ENCODE data around the gene WHRN.
A peak's percentile ranks its signal among the peaks of the same experiment; 100 is the strongest.

The WHRN gene

DNA sequence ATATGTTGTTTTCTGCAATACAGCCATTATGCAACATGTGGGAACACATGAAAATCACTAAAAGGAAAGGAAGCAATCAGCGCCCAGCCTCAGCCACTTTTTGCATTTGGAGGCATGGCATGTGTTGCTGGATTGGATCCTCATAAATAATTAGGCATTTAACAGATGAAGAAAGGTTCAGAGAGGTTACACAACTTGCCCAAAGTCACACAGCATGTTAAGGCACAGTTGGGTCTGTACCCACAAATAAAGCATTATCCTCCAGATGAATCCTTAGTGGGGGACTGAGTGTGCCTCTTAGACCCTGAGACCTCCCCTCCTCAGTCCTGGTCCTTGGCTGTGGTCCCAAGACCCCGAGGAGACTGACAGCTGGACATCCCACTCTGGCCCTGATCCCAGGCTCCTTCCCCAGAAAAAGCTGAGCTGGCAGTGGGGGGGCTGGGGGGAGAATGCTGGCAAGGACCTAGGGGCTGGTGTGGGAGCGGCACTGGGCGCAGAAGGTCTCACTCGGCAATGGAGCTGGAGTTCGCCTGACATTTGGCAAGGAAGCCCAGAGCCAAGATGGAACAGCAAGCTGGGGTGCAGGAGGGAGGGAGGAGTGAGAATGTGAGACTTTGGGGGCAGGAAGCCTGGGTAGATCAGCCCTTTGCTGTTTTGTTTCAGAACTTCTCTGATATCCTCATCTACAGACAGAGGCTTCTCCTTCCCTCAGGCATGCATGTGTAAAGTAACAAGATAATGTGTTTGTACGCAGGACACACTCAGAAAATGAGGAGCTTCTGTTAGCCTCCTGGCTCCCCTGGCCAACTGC is 110.5 kb downstream of the WHRN start:
- no peak for DNase-seq

DNA sequence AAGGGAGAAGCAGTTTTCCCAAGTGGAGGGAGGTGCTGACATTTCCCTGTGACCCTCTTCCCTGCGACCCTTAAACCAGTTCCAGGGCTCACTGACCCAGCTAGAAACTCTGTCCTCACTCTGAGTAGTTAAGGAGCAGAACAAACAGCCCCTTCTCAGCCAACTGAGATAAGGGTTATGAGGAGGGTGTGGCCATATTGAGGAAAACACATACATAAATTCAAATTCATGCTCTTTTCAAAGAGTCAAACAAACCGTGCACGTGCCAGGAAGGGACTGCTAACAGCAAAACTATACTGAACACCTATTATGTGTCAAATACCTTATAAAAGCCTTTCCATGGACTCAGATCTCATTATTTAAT is 112.5 kb downstream of the WHRN start:
- peak; percentile 60 for DNase-seq

DNA sequence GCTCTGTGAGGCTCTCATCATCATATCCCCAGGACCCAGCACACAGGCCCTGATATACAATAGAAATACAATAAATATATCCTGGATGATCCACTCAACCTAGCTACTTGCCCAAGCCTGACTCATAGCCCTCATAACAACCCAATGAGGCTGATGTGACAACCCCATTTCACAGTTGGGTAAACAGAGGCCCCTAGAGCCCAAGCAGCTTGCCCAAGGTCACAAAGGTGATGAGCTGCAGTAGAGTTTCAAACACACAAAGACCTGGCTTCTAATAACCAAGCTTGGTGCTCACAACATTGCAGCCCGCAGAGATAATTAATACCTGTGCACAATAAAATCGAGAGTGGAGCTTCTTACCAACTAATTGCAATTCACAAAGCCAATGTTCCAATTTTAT is 114.3 kb downstream of the WHRN start:
- no peak for DNase-seq

DNA sequence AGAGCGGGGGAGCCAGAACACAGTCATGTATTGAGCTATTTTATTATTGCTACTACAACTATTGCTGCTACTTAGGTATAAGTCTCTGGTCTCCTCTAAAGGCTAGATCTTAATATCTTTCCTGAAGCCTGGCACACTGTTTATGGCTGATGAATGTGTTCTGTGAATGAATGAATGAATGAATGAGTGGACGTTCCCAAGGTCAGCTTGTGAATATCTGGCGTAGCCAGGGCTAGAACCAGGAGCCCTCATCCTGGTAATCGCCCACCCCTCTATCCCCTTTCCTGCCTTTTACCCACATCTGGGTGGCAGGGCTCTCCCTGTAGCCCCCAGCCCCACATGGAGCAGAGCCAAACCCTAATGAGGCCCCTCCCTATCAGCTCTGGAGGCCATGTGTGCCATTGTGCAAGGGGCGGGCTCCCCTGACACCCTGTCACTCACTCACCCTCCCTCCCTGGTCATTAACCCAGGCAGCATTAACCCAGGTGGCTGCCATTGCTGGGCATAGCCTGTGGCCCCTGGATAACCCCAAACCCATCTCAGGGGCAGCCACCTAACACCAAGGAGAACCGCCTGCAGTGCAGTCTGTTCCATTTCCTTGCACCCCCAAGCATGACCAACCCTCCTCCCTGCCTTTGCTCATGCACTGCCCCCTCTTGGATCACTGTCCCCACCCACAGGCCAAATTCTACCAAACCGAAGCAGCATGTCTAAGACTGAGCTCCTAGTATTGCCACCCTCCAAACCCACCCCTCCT is 115.5 kb downstream of the WHRN start:
- no peak for DNase-seq

DNA sequence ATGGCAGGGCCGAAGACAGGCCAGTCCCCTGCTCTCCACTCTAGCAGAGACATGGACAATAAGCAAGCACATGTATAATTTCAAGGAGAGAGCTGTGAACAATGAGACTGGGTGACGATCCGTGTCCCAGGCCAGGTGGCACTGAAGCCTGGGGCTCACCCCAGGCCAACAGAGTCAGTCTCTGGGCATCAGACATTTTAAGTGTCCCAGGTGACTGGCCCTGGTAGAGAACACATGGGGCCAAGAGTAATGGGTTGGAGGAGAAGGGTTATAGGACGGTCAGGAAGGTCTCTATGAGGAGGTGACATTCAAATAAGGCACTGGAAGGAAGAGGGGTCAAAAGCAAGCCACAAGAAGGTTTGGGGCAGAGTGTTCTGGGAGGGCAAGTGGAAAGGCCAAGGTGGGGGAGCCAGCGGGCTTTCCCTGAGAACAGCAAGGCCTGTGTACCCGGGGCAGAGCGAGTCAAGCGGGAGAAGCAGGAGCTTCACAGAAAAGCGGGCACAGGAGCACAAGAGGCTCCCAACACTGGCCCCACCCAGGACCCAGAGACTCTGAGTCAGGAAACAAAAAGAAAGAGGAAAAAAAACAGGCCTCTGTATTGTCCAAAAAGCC is 116.4 kb downstream of the WHRN start:
- DNase-seq: no peak

DNA sequence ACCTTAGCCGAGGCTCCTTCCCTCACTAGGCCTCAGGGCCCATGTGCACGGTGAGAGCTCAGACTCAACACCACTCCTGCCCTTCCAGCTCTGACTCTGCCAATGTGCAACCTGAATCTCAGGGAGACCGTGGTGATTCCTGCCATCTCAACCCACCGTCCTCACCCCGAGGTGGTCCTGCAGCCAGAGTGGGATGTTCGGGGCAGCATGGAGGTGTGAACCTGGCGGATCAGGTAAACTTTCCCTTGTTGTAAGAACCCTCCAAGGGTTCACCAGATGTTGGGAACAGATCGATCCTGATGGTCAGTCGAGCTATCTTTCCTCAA is 117.0 kb downstream of the WHRN start:
- no peak for DNase-seq

DNA sequence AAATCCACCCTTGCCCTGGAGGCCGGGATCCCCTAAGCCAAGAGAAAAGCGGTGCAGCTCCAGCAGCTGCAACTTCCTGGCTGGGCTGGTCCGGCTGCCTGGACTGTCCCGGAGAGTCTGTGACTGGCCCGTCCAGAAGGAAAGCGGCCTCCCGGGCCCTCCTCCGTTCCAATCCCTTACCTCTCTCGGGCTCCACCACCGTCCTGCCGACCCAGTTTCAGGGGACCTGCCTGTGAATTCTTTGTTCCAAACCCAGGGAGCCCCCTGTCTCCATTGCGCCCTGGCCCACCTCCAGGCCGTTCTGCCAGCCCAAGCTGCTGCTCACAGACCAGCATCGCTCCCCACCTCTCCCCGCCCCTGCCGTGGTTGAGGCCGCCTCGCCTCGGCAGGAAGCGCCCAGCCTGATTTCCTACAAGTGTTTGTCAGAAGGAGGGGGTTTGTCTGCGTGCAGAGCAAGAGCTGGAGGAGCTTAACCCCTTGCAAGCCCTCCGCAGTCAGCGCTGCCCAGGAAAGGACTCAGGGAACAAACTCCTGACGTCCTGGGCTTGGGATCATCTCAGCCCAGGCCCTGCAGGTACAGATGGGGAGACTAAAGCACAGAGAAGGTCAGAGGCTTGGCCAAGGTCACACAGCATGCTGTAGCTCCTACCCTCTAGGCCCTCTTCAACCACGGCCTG is 117.5 kb downstream of the WHRN start, which contains the start of gene AKNA:
Gene AKNA, minus strand, starts transcription at position 303 of the 677 bp plus-strand sequence. CDS start 6,649 bp downstream, outside the sequence.
- peak; percentile 45 for DNase-seq

DNA sequence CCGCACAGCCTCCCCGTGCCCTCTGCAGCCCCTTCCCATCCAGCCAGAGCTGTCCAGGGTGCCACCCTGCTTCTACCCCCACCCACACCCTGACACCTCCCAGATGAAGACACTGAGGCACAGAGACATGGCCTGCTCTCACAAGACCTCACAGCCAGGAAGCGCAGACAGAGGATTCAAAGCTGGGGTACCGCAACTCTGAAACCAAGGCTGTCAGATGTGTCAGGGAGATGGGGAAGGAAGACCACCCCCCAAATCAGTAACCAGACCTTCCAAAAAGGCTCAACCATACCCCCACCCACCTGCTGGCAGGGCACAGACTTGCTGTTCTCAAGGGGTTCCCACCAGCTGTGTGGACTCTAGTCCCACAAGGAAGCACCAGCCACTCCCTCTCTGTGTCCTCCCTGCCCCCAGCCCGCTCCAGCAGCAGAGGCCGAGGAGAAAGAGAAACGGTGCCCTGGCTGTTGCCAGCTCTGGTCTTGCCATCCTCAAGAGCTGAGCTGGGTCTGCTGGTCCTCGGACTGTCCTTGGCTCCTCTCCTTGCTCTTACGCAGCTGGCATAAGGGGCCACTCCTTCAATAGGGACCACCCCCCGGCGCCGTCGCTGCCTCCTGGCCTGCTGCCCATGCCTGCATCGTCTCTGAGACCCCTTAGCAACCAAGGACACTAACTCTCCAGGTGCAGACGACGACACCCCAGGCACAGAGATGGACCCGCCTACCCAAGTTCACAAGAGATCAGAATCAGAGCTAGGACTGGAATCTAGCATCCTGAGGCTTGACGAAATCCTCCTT is 118.2 kb downstream of the WHRN start:
- no peak for DNase-seq

DNA sequence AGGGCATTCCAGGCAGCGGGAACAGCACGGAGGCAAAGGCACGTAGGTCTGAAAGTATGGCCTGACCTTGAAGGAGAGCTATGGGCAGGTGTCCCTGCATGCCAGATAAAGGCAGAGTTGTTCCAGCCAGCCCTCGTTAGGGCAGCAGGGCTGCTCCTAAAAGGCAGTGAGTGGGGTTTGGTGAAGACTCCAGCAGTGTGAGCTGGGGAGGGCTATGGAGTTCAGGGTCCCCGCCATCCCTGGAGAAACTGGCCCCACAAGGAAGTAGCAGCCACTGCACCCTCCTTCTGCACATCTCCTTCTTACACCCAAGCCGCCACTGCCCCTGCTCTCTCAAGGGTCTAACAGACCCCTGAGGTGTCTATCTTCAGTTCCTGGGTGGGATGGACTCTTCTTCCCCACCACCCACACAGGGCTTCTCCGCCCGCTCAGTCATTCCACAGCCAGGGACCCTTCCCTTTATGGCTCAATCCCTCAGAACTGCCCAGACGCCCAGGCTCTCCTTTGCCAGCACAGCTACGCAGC is 118.8 kb downstream of the WHRN start:
- no peak for DNase-seq

DNA sequence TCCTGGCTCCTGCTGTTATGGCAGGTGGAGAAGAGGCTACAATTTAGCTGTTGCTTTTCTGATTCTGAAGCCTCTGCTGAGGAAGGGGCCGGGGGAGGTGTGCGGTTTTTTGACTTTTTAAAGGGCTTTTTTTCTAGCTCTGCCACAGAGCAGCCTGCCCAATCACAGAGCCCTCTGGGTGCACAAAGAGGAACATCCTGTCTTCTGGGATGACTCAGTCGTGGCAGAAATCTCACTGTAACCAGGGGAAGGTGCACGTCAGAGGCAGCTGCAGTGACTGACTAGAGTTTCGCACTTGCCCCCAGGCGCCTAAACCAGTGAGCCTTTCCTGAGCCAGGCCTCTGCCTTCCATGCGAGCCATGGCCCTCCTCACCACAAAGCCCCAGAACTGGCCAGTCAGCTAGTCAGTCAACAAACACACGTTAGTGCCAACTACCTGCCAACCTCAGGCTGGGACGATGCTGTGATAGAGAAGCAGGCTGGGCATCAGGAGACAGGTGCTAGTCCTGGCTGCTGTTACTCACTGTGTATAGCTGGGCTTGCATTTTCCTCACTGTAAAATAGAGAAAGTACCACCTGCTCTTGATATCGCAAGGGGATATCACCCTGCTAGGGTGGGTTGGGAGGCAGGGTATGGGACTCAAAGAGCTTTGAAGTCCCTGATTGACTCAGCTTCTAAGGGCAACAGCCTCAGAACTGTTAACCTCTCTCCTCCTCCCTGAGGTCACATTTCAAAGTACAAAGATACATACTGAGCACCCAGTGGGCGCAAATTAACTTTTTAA is 119.7 kb downstream of the WHRN start:
- no peak for DNase-seq

DNA sequence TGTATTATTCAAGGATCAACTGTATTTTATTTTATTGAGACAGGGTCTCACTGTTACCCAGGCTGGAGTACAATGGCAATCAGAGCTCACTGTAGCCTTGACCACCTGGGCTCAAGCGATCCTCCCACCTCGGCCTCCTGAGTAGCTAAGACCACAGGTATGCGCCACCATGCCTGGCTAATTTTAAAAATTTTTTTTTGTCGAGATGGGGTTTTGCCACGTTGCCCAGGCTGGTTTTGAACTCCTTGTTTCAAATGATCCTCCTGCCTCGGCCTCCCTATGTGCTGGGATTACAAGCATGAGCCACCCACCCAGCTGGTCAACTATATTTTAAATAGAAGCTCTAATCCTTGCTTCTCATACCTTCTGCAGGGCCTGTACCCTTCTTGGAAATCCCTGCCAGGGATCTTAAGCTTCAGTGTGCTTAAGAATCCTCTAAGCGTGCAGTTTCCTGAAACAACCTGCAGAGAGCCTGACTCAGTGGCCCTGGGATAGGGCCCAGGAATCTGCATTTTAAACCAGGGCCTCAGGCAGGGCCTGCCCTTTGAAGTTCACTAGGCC is 120.4 kb downstream of the WHRN start:
- DNase-seq: no peak

DNA sequence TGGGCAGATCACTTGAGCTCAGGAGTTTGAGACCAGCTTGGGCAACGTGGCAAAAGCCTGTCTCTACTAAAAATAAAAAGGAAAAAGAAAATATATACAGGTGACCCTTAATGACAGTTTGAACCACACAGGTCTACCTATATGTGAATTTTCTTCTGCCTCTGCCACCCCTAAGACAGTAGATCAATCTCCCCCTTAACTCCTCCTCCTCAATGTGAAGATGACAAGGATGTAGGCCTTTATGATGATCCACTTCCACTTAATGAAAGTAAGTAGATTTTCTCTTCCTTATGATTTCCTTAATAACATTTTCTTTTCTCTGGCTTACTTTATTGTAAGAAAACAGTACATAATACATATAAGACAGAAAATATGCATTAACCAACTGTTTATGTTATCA is 120.9 kb downstream of the WHRN start:
- no peak for DNase-seq

DNA sequence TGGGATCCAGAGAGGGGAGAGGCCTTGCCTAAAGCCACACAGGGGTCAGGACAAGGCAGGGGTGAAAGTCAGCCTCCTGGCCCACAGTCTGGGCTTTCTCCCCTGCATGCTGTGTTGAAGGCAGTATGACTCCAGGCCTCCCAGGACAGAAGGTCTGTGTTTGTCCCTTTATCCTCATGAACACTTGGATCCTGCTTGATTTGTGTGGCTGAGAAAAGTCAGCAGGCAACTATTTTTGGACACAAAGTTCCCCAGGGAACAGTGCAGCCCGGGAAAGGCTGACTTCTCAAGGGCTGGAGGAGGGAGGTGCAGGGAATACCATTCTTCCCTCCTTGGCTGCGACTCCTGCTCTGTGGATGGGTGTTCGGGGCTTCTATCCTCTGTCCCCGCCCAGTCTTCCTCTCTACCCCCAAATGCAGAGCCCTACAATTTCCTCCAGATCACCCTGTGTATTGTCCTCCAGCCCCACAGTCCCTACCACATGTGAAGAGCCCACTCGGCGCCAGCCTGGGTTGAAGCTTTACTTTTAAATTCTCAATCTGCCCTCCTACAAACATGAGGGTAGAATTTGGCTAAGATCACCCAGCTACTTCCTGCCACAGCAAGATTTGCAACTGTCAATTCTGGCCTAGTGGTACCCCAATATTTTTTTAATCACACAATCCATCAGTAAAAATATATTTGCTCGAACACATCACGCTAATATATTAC is 121.6 kb downstream of the WHRN start:
- no peak for DNase-seq

DNA sequence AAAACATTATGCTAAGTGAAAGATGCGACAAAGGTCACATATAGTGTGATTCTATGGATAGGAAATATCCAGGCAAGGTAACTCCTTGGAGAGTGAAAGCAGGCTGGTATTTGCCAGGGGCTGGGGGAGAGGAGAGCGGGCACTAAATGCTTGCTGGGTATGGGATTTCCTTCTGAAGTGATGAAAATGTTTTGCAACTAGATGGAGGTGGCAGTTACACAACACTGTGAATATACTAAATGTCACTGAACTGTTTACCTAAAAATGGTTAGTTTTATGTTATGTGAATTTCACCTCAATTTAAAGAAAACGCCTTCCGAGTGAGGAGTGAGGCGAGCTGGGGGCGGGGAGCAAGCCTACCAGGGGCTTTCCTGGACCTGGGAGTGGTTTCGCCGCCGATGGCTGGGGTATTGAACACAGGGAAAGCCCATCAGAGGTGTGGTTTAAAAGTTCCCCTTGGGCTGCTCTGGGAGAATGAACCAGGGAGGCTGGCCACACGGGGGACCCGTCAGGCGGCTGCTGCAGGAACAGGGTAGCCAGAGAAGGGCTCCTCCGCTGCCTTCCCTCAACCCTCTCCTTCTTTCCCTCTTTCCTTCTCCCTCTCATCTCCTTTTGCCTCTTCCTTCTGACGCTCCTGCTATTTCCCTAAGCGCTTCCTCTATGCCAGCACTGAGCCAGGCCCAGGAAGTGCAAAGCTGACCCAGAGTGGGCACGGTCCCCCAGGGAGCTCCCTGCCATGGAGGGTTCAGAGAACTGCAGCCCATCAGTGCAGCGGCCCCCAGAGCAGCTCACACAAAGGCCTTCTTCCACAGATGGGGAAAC is 122.4 kb downstream of the WHRN start:
- DNase-seq: no peak

DNA sequence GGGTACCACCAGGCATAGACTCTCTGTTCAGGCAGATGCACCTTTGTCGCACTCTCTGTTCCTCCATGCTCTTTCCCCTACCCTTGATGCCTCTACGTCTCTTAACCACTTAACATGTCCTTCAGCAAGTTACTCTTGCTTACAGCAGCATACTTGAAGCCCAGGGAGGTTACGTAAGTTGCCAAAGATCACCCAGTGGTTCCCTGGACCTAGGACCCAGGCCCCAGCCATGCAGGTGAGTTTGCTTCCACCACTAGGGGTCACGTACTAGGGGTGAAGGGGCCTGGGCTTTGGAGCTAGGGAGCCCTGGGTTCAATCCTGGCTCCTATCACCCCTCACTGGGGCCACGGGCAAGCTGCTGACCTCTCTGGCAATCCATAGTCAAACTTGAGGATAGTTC is 126.4 kb downstream of the WHRN start:
- DNase-seq: no peak

DNA sequence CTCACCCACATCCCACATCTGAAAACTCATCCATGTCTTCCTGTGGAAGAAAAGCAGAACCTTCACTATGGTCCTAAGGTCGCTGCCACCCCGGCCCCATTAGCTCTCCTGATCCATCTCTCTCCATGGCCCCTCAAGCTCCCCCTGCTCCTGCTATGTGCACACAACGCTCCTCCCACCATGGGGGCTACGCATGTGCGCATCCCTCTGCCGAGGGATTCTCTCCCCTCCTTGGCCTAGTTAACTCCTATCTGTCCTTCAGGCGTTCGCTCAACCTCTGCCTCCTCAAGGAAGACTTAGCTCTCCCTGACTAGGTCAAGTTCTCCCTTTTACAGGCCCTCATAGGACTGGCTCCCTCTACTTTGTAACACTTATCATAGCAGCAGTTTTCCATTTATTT is 127.3 kb downstream of the WHRN start:
- no peak for DNase-seq

DNA sequence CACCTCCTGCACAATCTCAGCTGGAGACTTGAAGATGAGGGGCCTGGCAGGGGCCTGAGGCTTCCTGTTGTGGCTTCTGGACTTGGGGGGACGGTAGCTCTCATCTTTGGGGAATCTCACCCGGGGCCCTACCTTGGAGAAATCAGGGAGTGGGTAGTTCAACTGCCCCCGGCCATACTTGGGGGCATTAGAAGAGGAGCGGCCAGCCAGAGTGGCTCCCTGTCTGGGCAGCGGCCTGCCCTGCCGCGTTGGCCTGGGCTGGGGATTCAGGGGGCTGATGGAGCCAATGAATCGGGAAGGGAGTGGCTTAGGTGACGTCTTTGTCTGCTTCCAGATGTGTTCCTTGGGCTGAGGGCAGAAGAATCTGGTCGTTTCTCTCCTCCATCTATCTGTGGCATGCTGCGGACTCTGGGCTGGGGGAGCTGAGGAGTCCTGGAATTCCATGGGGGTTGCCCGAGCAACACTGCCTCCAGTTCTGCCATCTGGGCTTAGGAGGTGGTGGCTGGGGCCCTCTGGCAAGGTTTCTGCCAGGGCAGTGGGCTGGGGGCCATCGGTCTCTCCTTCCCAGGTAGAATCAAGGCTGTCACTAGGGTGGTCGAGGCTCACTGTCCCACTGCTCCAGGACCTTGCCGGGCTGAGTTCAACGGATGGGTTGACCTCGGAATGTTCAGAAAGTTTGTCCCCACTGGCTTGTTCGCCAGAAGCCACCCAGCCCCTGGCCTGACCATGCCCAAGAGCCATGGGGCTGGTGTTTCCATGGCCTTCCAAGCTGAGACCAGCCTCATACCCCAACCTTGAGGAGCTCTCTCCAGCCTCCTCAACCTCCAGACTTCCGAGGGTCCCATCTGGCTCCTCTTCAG is 128.5 kb downstream of the WHRN start:
- DNase-seq: no peak

DNA sequence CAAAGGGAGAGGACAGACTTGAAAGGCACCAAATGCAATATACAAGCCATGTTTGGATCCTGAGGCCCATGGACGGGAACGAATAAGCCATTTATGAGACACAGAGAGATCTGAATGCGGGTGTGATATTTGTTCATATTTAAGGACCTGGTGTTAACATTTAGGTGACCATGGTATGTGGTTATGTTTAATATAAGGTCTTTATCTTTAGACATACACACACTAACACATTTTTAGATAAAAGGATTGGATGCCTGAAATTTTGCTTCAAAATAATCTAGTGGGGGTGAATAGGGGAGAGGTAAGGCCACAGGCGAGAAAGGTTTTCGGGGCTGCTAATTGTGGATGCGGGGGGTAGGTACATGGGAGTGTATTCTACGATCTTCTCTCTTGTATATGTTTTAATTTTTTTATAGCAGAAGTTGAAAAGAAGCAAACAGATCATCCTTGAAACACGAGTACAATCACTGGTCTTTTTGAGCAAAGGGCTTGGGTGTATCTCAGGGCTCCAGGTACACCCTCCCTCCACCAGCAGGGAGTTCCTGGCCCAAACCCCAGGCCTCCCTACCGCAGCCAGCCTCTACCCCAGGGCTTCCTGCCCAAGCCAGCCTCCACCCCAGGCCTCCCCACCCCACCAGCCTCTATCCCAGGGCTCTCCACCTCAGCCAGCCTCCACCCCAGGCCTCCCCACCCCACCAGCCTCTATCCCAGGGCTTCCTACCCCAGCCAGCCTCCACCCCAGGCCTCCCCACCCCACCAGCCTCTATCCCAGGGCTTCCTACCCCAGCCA is 129.7 kb downstream of the WHRN start:
- no peak for DNase-seq

All from NCI-H2029 (cell line).